HG03066 (cell line): ENCODE data around the gene MUC5AC.

ENCODE experiments used
- ATAC-seq: cut with Tn5 transposase; IDR thresholded peaks from one replicate; pipeline ENCODE4 v1.9.1; 2021; ENCODE audit warnings: low read depth; ENCODE audit not compliant: unreplicated experiment

MUC5AC gene

DNA sequence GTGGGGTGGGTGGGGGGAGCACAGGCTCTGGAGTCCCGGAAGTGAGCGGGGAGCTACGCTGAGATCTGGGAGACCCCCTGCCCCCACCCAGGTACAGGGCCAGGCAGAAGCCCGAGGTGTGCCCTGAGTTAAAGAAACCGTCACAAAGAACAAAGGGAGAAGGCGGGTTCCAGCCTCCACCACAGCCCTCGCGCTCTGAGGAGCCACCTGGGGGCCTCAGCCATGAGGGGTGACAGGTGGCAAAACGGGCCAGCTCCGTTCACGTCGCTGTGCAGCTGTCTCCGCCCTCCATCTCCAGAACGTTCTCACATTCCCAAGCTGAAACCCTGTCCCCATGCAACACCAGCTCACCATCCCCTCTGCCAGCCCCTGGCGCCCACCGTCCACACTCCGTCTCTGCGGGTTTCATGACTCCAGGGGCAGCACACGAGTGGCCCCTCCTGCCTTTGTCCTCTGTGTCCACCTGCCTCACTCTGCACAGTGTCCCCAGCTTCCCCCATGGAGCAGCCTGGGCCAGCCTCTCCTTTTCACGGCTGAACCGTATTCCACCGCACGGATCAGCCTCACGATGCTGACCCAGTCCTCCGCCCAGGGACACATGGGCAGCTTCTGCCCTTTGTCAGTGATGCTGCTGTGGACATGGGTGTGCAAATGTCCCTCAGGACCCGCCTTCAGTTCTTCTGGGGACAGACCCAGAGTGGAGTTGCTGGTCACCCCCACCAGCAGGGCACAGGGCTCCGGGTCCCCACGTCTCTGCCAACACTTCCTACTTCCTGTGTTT, 63.4 kb downstream of the MUC5AC start:
- ATAC-seq = no peak

GRCh38 chr11:1221848-1222311, 64.1 kb downstream of the MUC5AC start:
- no peak for ATAC-seq

GRCh38 chr11:1222491-1223345, 65.0 kb downstream of the MUC5AC start, which contains the start of gene MUC5B:
Gene MUC5B (plus strand): TSS chr11:1223066. CDS start chr11:1223124, 58 bp downstream.
- ATAC-seq = no peak

DNA sequence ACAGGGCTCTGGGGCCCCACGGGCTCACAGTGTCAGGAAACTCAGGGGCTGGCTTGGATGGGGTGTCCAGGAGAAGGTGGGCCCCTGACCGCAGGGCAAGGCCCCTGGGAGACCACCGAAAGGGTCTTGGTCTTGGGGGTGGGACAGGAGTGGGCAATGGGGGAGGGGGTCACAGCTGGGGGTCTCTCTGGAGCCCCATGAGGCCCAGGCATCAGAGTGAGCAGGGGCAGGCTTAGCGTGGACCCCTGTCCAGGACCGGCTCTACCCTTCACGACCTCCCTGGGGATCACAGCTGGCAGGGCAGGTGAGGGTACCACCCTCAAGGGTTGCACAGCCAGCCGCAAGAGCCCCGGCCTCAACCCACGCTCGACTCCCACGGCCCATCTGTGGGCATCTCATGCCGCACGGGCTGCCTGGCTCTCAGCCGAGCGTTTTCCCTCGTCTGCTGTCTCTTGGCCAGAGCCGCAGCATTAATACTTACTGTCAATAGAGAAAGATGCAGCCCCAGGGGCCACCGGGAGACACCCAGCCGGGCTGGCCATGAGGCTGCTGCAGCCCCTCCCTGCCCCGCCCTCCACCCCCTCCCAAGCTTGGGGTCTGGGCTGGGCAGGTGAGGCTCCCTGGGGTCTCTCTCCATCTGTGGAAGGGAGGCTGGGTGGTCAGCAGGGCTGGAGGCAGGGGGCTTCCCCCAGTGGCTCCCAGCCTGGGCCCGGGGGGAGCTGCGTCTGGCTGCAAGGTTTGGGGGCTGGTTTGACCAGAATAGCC, 65.8 kb downstream of the MUC5AC start:
- no peak for ATAC-seq

DNA sequence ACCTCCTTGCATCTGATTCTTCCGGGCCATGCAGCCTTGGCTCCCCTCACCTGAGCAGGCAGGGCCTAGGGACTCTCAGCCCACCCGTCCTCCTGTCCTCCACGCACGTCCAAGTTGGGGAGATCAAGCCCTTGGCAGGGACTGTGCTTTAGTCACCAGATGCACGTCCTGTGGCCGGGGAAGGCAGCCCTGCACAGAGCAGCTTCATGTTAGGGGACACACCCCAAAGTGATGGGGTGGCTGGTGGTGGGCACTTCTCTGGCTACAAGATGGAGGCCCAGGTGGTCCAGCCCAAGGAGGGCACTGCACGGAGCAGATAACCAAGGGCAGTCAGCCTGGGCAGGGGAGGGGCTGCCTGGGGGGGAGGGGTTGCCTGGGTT, 66.3 kb downstream of the MUC5AC start:
- no peak for ATAC-seq

- ATAC-seq = no peak
Measured at GRCh38 chr11:1224491-1225385, 67.0 kb downstream of the MUC5AC start.

DNA sequence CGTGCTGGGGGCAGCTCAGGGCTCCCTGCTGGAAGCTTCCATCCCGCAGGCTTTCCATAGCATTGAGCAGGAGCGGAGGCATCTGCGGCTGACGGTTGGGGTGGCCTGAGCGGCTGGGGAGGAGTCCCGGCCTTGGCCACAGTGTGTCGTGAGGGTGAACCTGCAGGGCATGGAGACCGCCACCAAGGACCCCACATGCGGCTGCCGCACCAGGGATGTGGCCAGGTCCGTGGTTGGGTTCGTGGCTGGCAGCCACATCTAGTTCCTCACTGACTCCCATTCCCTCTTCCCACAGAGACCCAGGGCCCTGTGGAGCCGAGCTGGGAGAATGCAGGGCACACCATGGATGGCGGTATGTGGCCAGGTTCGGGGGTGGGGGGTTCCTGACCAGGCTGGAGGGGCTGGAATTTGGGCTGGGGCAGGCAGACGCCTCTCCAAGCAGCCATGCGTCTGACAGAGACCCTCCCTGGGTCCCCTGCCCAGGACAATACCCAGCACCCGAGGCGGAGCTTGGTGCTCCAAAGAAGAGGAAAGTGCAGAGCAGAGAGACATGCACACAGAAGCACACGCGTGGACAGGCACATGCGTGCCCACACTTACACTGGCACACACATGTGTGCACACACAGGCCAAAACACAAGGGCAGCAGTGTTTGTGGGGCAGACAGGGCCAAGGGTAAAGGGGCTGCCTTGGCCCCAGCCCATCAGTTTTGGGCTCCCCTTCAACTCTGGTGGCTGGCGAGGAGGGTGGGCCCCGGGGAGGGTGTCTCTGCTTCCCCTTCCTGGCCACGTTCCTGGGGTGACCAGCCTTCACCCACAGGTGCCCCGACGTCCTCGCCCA, 67.9 kb downstream of the MUC5AC start:
- ATAC-seq = no peak

DNA sequence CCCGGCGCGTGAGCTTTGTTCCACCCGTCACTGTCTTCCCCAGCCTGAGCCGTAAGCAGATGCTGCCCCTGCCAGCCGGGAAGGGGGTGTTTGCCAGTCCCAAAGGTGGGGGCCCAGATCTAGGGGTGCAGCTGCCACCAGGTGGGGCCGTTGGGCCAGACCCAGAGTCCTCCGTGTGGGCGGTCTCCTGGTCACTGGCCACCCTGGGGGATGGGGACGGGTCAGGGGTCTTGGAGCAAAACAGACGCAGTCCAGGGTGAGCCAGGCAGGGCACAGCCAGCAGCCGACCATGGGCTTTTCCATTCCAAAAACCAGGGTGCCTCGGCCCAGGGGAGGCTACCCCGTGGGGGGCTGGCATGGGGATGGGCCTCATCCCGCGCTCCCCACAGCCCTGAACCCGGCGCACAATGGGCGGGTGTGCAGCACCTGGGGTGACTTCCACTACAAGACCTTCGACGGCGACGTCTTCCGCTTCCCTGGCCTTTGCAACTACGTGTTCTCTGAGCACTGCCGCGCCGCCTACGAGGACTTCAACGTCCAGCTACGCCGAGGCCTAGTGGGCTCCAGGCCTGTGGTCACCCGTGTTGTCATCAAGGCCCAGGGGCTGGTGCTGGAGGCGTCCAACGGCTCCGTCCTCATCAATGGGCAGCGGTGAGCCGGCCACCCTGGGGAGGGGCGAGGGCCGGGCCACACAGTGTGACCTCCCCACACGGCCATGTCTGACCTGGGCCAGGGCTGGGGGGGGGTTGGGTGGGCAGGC, 68.7 kb downstream of the MUC5AC start:
- no peak for ATAC-seq

DNA sequence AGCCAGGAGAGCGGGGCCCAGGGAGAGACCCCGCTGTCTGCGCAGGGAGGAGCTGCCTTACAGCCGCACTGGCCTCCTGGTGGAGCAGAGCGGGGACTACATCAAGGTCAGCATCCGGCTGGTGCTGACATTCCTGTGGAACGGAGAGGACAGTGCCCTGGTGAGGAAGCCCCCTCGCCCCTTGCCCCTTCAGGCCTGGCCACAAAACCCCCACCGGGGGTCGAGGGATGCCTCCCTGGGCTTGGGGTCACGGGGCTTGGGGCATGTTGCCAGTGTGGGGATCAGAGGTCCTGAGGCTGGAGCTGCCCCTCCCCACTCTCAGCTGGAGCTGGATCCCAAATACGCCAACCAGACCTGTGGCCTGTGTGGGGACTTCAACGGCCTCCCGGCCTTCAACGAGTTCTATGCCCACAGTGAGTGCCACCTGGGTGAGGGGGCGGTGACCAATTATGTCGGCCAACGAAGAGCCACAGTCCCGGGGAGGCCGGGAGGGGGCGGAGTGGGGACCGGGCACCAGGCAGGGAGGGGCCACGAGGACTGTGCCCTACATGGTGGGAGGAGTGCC, 69.3 kb downstream of the MUC5AC start:
- no peak for ATAC-seq

GRCh38 chr11:1227551-1228100, 69.9 kb downstream of the MUC5AC start:
- ATAC-seq = no peak

- no peak for ATAC-seq
Measured at GRCh38 chr11:1228101-1228821, 70.5 kb downstream of the MUC5AC start.

- ATAC-seq = no peak
Measured at GRCh38 chr11:1228921-1229451, 71.2 kb downstream of the MUC5AC start.

- ATAC-seq = no peak
Measured at GRCh38 chr11:1229471-1230120, 71.8 kb downstream of the MUC5AC start.

DNA sequence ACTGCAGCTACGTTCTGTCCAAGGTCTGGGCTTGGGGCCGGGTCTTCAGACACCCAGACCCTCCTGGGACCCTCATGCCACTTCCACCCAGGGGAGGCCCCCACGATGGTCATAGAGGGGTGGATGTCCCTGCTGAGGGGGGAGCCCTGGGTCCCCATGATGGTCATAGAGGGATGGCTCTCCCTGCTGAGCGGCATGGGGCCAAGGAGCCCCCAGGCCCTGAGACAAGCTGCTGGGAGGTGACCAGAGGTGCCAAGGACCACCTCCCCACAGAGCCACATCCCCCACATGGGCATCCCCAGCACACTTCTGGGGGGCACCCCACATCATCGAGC, 72.3 kb downstream of the MUC5AC start:
- ATAC-seq = no peak

DNA sequence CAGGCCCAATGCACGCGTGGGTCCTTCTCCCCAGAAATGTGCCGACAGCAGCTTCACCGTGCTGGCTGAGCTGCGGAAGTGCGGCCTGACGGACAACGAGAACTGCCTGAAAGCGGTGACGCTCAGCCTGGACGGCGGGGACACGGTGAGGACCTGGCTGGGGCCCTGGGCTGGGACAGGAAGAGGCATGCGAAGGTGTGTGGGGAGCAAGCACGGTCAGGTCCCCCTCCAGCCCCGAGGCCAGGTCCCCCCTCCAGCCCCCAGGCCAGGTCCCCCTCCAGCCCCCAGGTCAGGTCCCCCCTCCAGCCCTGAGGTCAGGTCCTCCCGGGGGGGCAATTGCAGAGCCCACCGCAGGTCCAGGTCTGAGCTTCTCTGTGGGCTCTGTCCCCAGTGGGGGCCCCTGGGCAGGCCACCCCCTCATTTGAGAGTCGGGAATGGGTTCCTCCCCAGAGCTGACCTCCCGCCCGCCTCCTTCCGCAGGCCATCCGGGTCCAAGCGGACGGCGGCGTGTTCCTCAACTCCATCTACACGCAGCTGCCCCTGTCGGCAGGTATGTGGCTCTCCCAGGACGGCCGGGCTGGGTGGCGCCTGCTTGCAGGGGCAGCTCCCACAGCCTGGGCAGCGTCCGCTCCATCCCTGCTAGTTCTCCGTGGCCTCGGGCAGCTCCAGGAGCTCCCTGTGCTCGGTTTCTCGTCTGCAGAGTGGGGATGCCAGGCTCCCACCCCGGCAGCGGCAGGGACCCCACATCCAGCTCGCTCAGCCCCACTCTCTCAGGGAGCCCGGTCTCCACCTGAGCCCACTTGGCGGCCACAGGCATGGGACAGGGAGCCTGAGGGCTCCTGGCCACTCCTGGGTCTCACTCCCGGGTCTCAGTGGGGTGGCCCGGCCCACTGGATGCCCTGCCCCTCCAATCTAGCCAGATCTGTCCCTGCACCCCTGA, 73.0 kb downstream of the MUC5AC start:
- ATAC-seq = no peak
